ENCODE measurements around the gene HOXA3.

The HOXA3 gene

GRCh38 chr7:27125986-27126394 is 26.4 kb downstream of the HOXA3 start:
- no peak for DNase-seq

- DNase-seq: no peak
Observed at GRCh38 chr7:27124902-27125689, 27.3 kb downstream of the HOXA3 start.

- no peak for DNase-seq
Observed at GRCh38 chr7:27124096-27124901, 28.1 kb downstream of the HOXA3 start.

- DNase-seq: no peak
Observed at GRCh38 chr7:27123477-27124053, 28.8 kb downstream of the HOXA3 start.

- no peak for DNase-seq
Observed at GRCh38 chr7:27123007-27123476, 29.3 kb downstream of the HOXA3 start.

- DNase-seq: no peak
Observed at GRCh38 chr7:27122077-27122910, 30.1 kb downstream of the HOXA3 start.

- no peak for DNase-seq
Observed at GRCh38 chr7:27121684-27122076, 30.7 kb downstream of the HOXA3 start.

- no peak for DNase-seq
Observed at GRCh38 chr7:27119412-27119911, 32.9 kb downstream of the HOXA3 start.

- no peak for DNase-seq
Observed at GRCh38 chr7:27118580-27118979, 33.8 kb downstream of the HOXA3 start.

GRCh38 chr7:27117887-27118491 is 34.4 kb downstream of the HOXA3 start:
- no peak for DNase-seq

- DNase-seq: no peak
Observed at GRCh38 chr7:27116962-27117886, 35.2 kb downstream of the HOXA3 start.

- DNase-seq: no peak
Observed at GRCh38 chr7:27116031-27116961, 36.1 kb downstream of the HOXA3 start.

GRCh38 chr7:27115221-27116026 is 37.0 kb downstream of the HOXA3 start:
- no peak for DNase-seq

- no peak for DNase-seq
Observed at GRCh38 chr7:27114881-27115220, 37.5 kb downstream of the HOXA3 start.

GRCh38 chr7:27113991-27114769 is 38.2 kb downstream of the HOXA3 start:
- DNase-seq: no peak

GRCh38 chr7:27112955-27113949 is 39.1 kb downstream of the HOXA3 start:
- DNase-seq: no peak

GRCh38 chr7:27112361-27112760 is 40.0 kb downstream of the HOXA3 start:
- no peak for DNase-seq
